ENCODE measurements around the gene DRAP1. TPM values are rescaled to one million over a fixed set of nuclear protein-coding genes. Genes with fewer than 3 reads are reported as not detected.

Gene DRAP1
- total RNA-seq, 1 experiment from 2014 or later: 114 TPM

GRCh38 chr11:65947133-65947532 is 27.9 kb downstream of the DRAP1 start:
- Mint-ChIP-seq H3K4me3 (no peak overlapping the region; the same call in 1 of the 2 replicates), H3K36me3 (no peaks in the 10 kb centered on the region), H3K4me1 (peaks cover 33% of the 10 kb centered on the region), H3K9me3 (no peaks in the 10 kb centered on the region), H3K27ac (peak overlapping the region; percentile 93), H3K27me3 (ENCODE audit: low read depth) (no peaks in the 10 kb centered on the region; the same call in 1 of the 2 replicates)
- ChIA-PET POLR2A (interaction anchor here (0.7 to 1.0 kb wide), 2 partner anchors 31 to 47 kb away, joined by 3 read pairs; partner anchors contain the start of gene FOSL1), CTCF (interaction anchor here (0.5 to 3.9 kb wide), 10 partner anchors 9 to 168 kb away, joined by 3 to 29 read pairs (median 5); partner anchors contain the start of genes AP5B1, C11orf68 and FIBP)
- DNase-seq (ENCODE audit: low spot score) (peak; percentile 35), ATAC-seq (peak; percentile 13)
- TF ChIP-seq HMGXB4 (CRISPR knock-in tag; IDR thresholded peaks at IDR 0.05): no peak
- TF ChIP-seq TCF7 (CRISPR knock-in tag; IDR thresholded peaks at IDR 0.05; ENCODE audit: low read depth): no peak
- no peak for TF ChIP-seq ATF6 (CRISPR knock-in tag; IDR thresholded peaks at IDR 0.05)
- TF ChIP-seq MXD4 (CRISPR knock-in tag; IDR thresholded peaks at IDR 0.05; ENCODE audit: borderline replicate concordance): no peak
- no peak for TF ChIP-seq SMAD4 (CRISPR knock-in tag; IDR thresholded peaks at IDR 0.05)
- TF ChIP-seq ZNF532 (CRISPR knock-in tag; IDR thresholded peaks at IDR 0.05; ENCODE audit: borderline replicate concordance): no peak
- TF ChIP-seq ETV6 (CRISPR knock-in tag; IDR thresholded peaks at IDR 0.05): no peak
- TF ChIP-seq SP1 (CRISPR knock-in tag; conservative IDR thresholded peaks at IDR 0.05): no peak
- no peak for TF ChIP-seq ARID4B (CRISPR knock-in tag; IDR thresholded peaks at IDR 0.05; ENCODE audit: borderline replicate concordance)
- no peak for TF ChIP-seq ELF4 (CRISPR knock-in tag; IDR thresholded peaks at IDR 0.05; ENCODE audit: low read depth)
- no peak for TF ChIP-seq ZBTB21 (CRISPR knock-in tag; IDR thresholded peaks at IDR 0.05; ENCODE audit: borderline replicate concordance)
- TF ChIP-seq ZNF423 (CRISPR knock-in tag; IDR thresholded peaks at IDR 0.05): no peak
- no peak for TF ChIP-seq ZNF219 (CRISPR knock-in tag; IDR thresholded peaks at IDR 0.05; ENCODE audit: borderline replicate concordance)
- TF ChIP-seq PREB (CRISPR knock-in tag; IDR thresholded peaks at IDR 0.05; ENCODE audit: borderline replicate concordance): no peak
- no peak for TF ChIP-seq IRF1 (CRISPR knock-in tag; IDR thresholded peaks at IDR 0.05)
- TF ChIP-seq MLX (CRISPR knock-in tag; IDR thresholded peaks at IDR 0.05): no peak
- no peak for TF ChIP-seq E2F1 (CRISPR knock-in tag; IDR thresholded peaks at IDR 0.05)
- no peak for TF ChIP-seq ZNF671 (CRISPR knock-in tag; IDR thresholded peaks at IDR 0.05)
- no peak for TF ChIP-seq ZNF317 (CRISPR knock-in tag; IDR thresholded peaks at IDR 0.05; ENCODE audit: borderline replicate concordance, low read depth)
